ENCODE measurements around the gene PFDN2.

The PFDN2 gene, protein sequence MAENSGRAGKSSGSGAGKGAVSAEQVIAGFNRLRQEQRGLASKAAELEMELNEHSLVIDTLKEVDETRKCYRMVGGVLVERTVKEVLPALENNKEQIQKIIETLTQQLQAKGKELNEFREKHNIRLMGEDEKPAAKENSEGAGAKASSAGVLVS

DNA sequence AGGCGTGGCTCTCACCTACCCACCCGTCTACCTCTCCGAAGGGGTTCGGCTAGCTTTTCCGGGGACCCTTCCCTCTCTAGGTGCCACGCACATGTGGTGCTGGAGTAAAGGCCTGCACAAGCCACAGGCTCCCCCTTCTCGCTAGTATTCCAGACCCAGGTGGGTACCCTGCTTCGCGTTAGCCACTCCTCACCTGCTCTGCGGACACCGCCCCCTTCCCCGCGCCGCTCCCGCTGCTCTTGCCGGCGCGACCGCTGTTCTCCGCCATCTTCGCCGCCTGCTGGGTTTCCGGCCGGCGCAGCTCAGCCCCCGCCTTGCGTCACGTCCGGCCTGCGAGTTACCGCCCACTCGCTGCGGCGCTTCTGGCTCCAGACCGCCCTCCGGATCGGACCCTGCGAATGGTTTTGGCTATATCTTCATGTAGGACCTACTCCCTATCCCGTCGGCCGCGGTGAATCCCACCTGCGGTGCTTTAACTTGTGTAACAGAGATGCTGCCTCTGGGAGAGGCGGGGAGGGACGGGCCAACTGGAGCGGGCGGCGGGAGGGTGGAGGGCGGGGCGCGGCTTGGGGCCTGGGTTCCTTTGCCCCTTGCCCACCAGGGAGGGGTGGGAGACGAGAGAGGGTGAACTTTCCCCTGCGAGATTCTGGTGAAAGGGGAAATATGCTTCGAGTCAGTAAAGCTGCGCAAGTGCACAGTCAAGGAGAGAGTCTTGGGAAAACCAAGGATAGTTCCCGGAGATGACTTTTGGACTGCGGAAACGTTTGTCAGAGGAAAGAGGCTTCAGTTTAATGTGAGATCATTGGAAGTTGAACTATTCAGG is at the start of gene PFDN2, which contains the start of gene NIT1:
Gene PFDN2, minus strand, starts transcription at position 279 of the 823 bp plus-strand sequence. Its CDS starts 11 bp downstream, at position 268.
Gene NIT1, plus strand, starts transcription at position 347 of the 823 bp plus-strand sequence. Its CDS starts 72 bp downstream, at position 419.
- peak; percentile 30 to 87 (median 78) for DNase-seq

DNA sequence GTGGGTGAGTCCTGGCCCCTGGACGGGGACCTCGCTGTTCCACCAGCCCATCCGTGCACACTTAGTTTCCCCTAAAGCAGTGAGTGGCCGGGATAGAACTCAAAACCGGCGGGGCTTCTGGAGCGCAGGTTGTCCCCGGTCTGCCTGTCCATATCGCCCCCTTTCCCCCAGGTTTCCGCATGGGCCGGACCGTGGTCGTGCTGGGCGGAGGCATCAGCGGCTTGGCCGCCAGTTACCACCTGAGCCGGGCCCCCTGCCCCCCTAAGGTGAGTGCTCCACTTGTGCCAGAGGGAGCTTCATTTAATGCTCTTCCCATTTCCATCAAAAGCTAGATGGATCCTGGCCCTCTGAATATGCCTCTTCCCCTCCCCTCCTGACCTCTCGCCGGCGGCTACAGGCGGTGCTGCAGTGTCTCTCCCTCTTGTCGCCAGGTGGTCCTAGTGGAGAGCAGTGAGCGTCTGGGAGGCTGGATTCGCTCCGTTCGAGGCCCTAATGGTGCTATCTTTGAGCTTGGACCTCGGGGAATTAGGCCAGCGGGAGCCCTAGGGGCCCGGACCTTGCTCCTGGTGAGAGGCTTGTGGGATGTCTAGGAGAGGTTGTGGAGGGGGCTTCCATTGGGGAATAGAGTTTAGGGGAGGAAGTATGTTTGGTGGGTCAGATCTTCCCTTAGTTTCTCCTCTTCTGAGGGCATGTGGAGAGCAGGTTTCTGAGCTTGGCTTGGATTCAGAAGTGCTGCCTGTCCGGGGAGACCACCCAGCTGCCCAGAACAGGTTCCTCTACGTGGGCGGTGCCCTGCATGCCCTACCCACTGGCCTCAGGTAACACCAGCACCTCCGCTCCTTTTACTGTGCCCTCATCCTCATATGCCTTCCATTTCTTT is 49.1 kb upstream of the PFDN2 start:
- DNase-seq: peak in 2 of 14 donors; percentile 23 to 44

DNA sequence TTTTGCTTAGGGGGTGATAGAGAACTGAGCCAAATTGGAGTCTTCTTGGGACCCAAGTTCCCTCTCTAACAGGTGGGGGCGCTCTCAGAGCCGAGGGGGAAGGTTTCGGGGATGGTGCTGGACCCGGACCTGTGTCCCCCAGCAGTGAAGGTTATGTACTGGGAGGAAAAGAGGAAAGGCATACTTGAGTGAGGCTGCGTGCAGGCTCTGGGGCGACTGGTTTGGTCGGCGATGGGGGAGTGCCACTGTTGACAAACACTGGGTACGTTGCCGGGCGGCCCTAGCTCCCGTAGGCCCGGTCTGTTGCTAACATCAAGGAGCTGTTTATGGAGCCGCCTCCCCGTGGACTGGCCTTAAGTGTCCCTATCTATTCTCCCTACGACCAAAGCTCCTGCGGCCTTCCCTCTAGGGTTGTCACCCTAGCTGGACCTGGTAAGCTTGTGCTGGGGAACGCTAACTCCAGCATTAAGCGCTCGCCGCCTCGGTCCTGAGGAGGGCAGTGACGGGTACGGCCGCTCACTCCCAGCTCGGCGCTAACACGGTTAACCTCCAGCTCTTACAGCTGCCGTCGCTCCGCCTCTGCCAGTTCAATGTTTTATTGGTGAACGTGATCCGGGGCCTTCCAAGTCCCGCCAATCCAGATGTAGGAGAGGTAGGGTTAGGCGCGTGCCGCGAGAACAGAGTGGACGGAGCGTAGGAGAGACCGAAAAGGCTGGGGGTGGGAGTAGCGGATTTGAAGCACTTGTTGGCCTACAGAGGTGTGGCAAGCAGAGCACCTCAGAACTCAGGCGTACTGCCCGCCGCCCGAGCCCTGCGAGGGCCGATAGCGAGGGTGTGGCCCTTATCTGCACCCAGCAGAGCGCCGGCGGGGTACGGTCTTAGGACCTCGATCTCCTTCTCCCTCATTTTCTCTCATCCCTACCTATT is 48.2 kb upstream of the PFDN2 start, which contains the start of gene PPOX:
Gene PPOX, plus strand, starts transcription at position 685 of the 927 bp plus-strand sequence. CDS start 422 bp downstream, outside the sequence.
- peak; percentile 85 to 98 (median 96) for DNase-seq

DNA sequence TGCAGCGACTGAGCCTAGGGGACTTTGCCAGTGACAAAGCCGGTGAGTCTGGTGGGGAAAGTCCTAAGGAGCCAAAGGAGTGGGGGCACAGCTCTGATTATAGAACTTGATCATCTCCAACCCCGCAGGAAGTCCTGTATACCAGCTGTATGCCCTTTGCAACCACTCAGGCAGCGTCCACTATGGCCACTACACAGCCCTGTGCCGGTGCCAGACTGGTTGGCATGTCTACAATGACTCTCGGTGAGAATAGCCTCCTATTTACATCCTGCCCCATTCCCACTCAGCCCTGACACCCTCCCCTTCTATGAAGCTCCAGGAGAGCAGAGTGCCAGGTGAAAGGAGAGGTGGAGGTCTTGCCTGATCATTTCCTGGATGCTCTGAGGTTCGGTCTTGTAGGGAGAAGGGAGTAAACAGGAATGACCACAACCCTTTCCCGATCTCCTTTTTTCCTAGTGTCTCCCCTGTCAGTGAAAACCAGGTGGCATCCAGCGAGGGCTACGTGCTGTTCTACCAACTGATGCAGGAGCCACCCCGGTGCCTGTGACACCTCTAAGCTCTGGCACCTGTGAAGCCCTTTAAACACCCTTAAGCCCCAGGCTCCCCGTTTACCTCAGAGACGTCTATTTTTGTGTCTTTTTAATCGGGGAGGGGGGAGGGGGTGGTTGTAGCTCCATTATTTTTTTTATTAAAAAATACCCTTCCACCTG is 47.2 kb upstream of the PFDN2 start:
- DNase-seq: peak in 1 of 14 donors; percentile 18

DNA sequence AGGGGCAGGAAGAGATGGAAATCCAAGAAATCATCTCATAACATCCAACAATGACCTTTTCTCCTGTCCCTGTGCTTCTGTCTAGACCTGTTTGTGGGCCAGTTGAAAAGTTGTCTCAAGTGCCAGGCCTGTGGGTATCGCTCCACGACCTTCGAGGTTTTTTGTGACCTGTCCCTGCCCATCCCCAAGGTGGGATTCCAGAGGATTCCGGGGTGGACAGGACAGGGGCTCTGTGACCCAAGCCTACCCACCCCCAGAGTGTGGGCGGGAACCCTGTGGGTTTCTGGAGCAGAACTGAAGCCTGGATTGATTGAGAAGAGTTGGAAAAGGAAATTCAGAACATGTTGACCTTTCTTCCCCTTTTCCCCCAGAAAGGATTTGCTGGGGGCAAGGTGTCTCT is 46.0 kb upstream of the PFDN2 start:
- no peak for DNase-seq

DNA sequence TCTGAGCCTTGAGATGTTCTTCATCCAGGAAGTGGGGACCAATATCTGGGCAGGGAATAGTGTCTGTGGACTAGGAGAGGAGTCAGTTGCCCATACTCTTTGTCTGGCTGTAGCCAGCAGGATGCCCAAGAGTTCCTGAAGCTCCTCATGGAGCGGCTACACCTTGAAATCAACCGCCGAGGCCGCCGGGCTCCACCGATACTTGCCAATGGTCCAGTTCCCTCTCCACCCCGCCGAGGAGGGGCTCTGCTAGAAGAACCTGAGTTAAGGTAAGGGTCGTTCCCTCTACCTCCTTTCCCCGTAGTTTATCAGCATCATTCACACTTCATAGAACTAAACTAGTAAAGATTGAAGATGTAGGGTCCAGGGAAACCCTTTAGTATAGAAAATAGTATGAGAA is 45.0 kb upstream of the PFDN2 start:
- no peak for DNase-seq

DNA sequence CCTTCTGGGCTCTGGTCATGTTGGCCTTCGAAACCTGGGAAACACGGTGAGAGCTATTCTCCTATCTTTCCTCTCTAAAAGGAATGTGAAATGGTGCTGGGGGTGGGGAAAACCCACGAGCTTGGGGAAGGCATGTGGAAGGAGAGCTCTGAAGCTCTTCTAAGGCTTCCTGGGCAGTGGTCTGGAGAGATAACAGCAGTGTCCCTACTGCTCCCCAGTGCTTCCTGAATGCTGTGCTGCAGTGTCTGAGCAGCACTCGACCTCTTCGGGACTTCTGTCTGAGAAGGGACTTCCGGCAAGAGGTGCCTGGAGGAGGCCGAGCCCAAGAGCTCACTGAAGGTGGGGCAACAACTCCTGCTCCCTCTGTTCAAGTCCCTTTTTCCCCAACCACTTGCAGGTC is 44.2 kb upstream of the PFDN2 start:
- no peak for DNase-seq

DNA sequence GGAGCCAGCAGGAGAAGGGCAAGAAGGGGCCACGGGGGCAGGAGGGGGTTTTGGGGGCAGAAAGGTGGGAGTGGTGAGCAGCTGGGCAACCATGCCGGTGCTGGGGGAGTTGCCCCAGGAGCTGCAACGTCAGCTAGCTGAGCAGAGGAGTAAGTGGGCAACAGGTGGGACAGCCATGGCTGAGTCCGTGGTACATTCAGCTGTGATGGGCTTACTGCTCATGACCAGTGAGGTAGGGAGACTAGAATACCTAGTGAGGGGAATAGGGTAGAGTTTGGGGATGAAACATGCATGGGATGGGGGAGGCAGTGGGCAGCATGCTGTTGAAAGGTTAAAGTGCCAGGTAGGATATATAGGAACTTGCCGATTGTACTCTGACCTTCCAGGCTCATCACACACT is 43.8 kb upstream of the PFDN2 start:
- no peak for DNase-seq

DNA sequence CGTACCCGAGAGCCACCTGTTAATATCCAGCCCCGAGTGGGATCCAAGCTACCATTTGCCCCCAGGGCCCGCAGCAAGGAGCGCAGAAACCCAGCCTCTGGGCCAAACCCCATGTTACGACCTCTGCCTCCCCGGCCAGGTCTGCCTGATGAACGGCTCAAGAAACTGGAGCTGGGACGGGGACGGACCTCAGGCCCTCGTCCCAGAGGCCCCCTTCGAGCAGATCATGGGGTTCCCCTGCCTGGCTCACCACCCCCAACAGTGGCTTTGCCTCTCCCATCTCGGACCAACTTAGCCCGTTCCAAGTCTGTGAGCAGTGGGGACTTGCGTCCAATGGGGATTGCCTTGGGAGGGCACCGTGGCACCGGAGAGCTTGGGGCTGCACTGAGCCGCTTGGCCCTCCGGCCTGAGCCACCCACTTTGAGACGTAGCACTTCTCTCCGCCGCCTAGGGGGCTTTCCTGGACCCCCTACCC is 42.9 kb upstream of the PFDN2 start:
- DNase-seq: no peak

DNA sequence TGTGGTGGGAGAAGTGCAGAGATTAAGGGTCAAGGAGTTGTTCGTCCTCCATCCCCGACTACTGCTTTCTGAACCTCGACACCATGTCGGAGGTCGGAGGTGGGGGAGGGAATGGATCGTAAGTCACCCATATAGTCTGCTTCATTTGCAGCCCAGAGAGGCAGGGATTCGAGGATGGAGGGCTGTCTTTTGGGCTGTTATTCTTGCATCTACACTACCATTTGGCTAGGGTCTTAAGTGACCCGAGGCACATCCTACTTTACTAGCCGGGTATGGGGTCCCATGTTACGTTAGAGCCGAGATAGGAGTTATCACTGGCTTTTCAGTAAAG is 42.0 kb upstream of the PFDN2 start:
- DNase-seq: no peak

DNA sequence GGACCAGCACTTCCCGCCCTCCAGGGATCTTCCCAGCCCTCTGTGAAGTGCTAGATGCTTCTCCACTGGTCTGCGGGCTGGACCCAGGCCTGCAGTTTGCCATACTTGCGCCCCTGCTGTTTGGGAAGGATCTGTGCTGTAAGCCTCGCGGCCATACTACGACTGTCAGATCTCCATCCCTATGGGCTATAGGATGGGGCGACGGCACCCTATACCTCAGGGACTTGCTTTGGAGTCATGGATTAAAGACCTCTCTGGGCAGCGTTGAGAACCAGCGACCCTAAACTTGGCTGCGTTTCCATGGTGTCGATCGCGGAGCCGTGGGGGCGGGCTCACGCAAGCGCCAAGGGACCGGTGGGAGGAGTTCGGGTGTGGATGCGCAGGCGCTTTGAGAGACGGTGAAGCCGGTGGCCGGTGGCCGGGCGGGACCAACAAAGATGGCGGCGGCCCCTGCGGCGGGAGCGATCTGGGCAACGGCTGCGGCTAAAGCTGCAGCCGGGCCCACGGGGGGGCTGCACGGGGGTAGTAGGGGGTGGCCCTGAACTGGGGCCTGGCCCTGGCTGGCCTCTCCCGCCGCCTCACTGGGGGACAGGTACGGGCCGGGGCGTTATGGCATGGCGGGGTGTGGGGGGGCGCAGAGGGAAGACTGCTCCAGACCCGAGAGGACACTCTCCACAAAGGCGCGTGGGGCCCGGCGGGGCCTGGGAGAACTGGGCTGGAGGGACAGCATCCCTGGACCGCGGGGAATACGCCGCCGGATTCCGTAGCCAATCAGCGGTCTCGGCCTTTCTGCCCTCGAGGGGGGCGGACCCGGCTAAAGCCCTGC is 41.5 kb upstream of the PFDN2 start, which contains the start of gene USP21:
Gene USP21, plus strand, starts transcription at position 414 of the 826 bp plus-strand sequence. CDS start 1,141 bp downstream, outside the sequence.
- DNase-seq: peak; percentile 31 to 96 (median 90)

DNA sequence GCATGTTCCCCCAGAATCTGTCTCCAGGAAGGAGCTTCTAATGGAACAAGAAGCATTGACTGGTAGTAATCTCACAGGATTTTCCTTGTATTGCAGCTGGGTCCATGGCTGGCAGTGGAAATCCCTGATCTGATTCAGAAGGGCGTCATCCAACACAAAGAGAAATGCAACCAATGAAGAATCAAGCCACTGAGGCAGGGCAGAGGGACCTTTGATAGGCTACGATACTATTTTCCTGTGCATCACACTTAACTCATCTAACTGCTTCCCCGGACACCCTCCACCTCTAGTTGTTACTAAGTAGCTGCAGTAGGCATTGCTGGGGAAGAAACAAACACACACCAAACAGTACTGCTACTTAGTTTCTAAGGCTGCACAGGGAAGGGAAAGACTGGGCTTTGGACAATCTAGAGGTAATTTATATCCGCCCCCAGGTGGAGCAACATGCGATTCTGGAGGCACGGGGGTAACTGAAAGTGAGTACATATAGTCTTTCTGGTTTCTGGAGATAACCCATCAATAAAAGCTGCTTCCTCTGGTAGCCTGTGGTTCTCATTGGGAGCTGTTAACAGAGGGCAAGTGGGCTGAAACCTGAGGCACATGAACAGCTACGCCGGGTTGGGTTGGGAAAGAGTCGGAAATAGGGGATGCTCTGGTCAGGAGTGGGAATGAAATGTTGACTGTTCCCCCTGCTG is 40.6 kb upstream of the PFDN2 start:
- DNase-seq: no peak

DNA sequence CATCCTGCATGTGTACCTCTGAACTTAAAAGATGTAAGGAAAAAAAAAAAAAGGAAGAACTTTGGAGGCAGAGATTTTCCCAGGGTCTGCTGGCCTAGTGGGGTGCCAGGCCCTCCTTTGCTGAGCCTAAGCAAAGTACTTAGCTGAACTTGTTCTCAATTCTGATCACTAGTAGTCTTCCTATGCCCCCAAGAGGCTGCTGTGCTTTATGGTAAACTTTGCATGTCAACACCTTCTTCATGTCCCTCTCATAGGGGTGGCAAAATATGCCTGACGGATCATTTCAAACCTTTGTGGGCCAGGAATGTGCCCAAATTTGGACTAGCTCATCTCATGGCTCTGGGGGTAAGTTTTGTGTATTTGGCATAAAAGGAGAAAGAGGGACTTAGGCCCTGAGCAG is 40.0 kb upstream of the PFDN2 start:
- no peak for DNase-seq

DNA sequence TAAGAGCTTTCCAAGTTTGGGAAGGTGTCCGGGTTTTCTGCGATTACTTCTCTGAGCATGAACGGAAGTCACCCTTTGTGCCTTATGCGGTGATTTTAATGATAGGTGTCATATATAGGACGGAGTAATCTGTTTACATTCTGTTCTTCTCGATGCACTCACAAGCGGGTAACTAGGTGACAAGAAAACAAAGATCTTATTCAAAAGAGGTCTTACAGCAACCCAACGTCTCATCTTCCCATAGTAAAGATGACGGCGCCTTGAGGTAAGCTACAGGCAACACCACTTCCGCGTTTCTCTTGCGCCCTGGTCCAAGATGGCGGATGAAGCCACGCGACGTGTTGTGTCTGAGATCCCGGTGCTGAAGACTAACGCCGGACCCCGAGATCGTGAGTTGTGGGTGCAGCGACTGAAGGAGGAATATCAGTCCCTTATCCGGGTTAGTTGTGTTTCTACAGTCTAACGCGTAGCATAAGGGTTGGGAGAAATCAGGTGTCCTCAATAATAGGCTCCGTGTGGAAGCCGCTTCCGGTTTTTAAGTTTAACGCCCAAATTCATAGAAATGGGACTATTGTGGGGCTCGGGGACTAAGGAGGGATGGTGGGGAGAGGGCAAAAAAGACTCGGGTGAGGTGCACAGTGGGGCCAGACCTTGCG is 36.0 kb upstream of the PFDN2 start, which contains the start of gene UFC1:
Gene UFC1, plus strand, starts transcription at position 297 of the 656 bp plus-strand sequence. Its CDS starts 20 bp downstream, at position 317.
- DNase-seq: peak in 12 of 14 donors; percentile 39 to 84 (median 73)

DNA sequence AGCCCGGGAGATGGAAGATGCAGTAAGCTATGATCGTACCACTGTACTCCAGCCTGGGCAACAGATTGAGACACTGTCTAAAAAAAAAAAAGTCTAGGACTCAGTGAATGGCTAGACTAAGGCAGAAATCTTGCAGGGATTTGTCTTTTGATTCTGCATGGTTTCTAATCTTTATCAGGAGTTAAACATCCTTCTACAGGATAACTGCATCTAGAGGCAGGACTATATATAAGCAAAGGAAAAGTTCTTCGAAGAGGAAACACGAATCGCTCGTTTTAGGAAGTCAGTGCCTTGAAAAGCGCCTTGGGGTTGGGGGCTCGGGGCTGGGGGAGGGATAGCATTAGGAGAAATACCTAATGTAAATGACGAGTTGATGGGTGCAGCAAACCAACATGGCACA is 35.3 kb upstream of the PFDN2 start:
- no peak for DNase-seq

DNA sequence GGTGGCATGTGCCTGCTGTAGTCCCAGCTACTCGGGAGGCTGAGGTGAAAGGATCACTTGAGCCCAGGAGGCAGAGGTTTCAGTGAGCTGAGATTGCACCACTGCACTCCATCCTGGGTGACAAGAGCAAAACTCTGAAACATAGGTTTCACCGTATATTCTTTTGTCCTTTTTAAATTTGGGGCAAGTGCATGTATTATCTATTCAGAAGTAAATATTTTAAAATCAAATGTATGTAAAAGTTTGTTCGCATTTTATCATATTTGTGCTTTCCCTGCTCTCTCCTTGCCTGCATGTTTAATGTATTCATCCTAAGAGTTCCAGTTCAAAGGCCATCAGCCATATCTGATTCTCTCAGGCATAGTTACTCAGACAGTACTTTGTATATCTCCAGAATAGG is 28.0 kb upstream of the PFDN2 start:
- DNase-seq: no peak

DNA sequence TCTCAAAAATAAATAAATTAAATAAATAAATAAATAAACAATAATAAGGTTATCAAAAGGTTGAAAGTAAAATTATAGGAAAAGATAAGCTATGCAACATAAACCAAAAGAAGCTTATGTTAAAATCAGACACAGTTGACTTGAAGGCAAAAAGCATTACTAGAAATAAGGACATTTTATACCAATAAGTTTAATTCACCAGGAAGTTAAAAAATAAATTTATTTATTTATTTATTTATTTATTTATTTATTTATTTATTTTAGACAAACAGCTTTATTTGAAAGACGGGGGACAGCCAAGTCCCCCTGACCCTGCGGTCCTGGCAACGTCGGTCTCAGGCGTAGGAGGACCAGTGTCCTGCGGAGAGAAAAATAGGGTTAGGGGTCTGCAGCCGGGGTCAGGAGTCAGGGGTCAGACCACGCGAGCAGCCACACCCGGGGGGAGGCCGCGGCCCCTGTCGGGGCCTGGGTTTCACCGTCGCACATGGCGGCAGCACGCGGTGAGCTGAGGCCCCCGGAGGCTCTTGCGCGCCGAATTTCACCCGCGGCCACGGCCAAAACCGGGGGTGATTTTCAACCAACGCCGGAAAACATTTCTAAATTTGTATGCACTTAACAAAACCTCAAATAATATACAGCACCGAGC is 23.0 kb upstream of the PFDN2 start:
- DNase-seq: no peak

DNA sequence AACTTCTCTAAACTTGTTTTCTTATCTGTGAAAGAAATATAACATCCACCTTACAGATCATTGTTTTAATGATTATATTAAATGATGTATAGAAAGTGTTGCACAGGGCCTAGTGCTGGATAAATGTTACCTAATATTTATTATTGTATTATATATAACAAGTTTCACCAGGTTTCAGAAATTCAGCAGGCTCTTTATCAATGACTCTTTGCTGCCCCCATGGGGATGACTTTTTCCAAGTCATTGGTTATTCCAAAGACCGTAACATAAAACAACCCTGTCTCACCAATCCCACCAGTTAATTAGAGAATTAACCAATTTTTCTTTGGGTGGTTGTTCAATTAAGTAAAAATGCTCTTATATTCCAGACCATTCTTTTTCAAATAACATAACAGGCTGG is 21.9 kb upstream of the PFDN2 start:
- no peak for DNase-seq

Data from C1 segment of cervical spinal cord (tissue), 14 donors.